Measurements from ENCODE around the gene ZBTB20. TPM values are rescaled to one million over a fixed set of nuclear protein-coding genes. Genes with fewer than 3 reads are reported as not detected.

Gene ZBTB20
- total and polyA plus RNA-seq, 4 donors = 0.74 to 77.1 (median 27.9) TPM

- Histone ChIP-seq H3K27me3 (ENCODE audit: control insufficient read depth in 3 of 3, insufficient read depth in 3 of 3, low read length in 2 of 3) (no peaks in the 10 kb centered on the region), H3K4me3 (peak overlapping the region; percentile 24), H3K36me3 (ENCODE audit: control insufficient read depth in 4 of 4, insufficient read depth in 4 of 4, low read length in 4 of 4) (no peaks in the 10 kb centered on the region), H3K4me1 (ENCODE audit: control insufficient read depth in 5 of 5, insufficient read depth in 5 of 5, low read length in 5 of 5) (peaks cover 0 to 22% (median 0%) of the 10 kb centered on the region in 5 donors), H3K9me3 (ENCODE audit: control insufficient read depth in 4 of 4, insufficient read depth in 3 of 4, low read length in 3 of 4) (no peaks in the 10 kb centered on the region), H3K27ac (ENCODE audit: low read depth in 1 of 2, low read length in 1 of 2) (peak overlapping the region; percentile 45 to 75), H3K9ac (ENCODE audit: insufficient read depth in 1 of 2, low read length in 2 of 2) (peak overlapping the region in 1 of 2 donors; percentile 76)
- no peak for DNase-seq
- no peak for ATAC-seq (ENCODE audit: insufficient read depth, low FRiP score)
- no peak for TF ChIP-seq CTCF (IDR thresholded peaks at IDR 0.05; ENCODE audit: control extremely low read depth, extremely low read depth)
- 71 to 80% methylated on average over 8 of the region's 8 CpGs for WGBS, 2 donors
These were observed 246.2 kb downstream of the ZBTB20 start for GRCh38 chr3:114900908-114901307.

GRCh38 chr3:114899186-114899931 is 247.7 kb downstream of the ZBTB20 start:
- Histone ChIP-seq H3K9ac (ENCODE audit: insufficient read depth in 1 of 2, low read length in 2 of 2) (no peak overlapping the region), H3K4me3 (no peak overlapping the region), H3K27ac (ENCODE audit: low read depth in 1 of 2, low read length in 1 of 2) (no peak overlapping the region), H3K4me1 (ENCODE audit: control insufficient read depth in 5 of 5, insufficient read depth in 5 of 5, low read length in 5 of 5) (peaks cover 0 to 22% (median 0%) of the 10 kb centered on the region in 5 donors), H3K9me3 (ENCODE audit: control insufficient read depth in 4 of 4, insufficient read depth in 3 of 4, low read length in 3 of 4) (no peaks in the 10 kb centered on the region), H3K36me3 (ENCODE audit: control insufficient read depth in 4 of 4, insufficient read depth in 4 of 4, low read length in 4 of 4) (no peaks in the 10 kb centered on the region), H3K27me3 (ENCODE audit: control insufficient read depth in 3 of 3, insufficient read depth in 3 of 3, low read length in 2 of 3) (no peaks in the 10 kb centered on the region)
- TF ChIP-seq CTCF (IDR thresholded peaks at IDR 0.05; ENCODE audit: control extremely low read depth, extremely low read depth) = no peak
- DNase-seq = peak; percentile 50 to 62 (median 53)
- WGBS, 2 donors = 43 to 51% methylated on average over 4 of the region's 4 CpGs
- peak; percentile 61 for ATAC-seq (ENCODE audit: insufficient read depth, low FRiP score)

- DNase-seq = no peak
- 97 to 100% methylated on average over 1 of the region's 1 CpG for WGBS, 2 donors
- no peak for TF ChIP-seq CTCF (IDR thresholded peaks at IDR 0.05; ENCODE audit: control extremely low read depth, extremely low read depth)
- no peak overlapping the region for H3K9ac ChIP-seq (ENCODE audit: insufficient read depth in 1 of 2, low read length in 2 of 2)
- no peaks in the 10 kb centered on the region for H3K27me3 ChIP-seq (ENCODE audit: control insufficient read depth in 3 of 3, insufficient read depth in 3 of 3, low read length in 2 of 3)
- ATAC-seq (ENCODE audit: insufficient read depth, low FRiP score) = no peak
- no peak overlapping the region for H3K4me3 ChIP-seq
- peaks cover 0 to 12% (median 0%) of the 10 kb centered on the region in 5 donors for H3K4me1 ChIP-seq (ENCODE audit: control insufficient read depth in 5 of 5, insufficient read depth in 5 of 5, low read length in 5 of 5)
- H3K36me3 ChIP-seq (ENCODE audit: control insufficient read depth in 4 of 4, insufficient read depth in 4 of 4, low read length in 4 of 4) = no peaks in the 10 kb centered on the region
- no peak overlapping the region for H3K27ac ChIP-seq (ENCODE audit: low read depth in 1 of 2, low read length in 1 of 2)
- H3K9me3 ChIP-seq (ENCODE audit: control insufficient read depth in 4 of 4, insufficient read depth in 3 of 4, low read length in 3 of 4) = no peaks in the 10 kb centered on the region
These were observed 250.1 kb downstream of the ZBTB20 start for GRCh38 chr3:114896978-114897377.
